HL-60/S4 treated with retinoic acid at 250 ng/mL for 4 days and 3 days (cell line): ENCODE measurements around the gene GRAMD1A.
"Not testable (repeated sequence)": the region's sequence is repeated elsewhere in the genome, so short reads cannot be mapped to it uniquely, and the experiment has no call there.

Experiments
- in situ Hi-C: fragments of 300-500 bp; cut with MboI; formaldehyde crosslinking; loops from 2 replicates; pipeline ENCODE4 v1.7.0; 2022; ENCODE audit warnings: low sequenced_read_pairs

Gene GRAMD1A

GRCh38 chr19:34975056-34975455 lies 25.1 kb upstream of the GRAMD1A start:
- in situ Hi-C loops, result loop anchor here (10.0 kb wide), 1 partner anchor 150 kb away; no protein-coding TSS in a partner anchor

- in situ Hi-C loops, result loop anchor here (10.0 kb wide), 1 partner anchor 148 kb away; no protein-coding TSS in a partner anchor
Measured at GRCh38 chr19:34976611-34977010, 23.5 kb upstream of the GRAMD1A start.

- in situ Hi-C loops, result loop anchor here (10.0 kb wide), 1 partner anchor 145 kb away; no protein-coding TSS in a partner anchor
Measured at GRCh38 chr19:34979819-34980640, 20.1 kb upstream of the GRAMD1A start.

GRCh38 chr19:34982275-34982674 lies 17.8 kb upstream of the GRAMD1A start:
- in situ Hi-C loops, result no loop called here

- in situ Hi-C loops, result no loop called here
Measured at GRCh38 chr19:34983786-34984185, 16.3 kb upstream of the GRAMD1A start.

GRCh38 chr19:34984287-34984686 lies 15.8 kb upstream of the GRAMD1A start:
- in situ Hi-C loops, result no loop called here

- in situ Hi-C loops, result no loop called here
Measured at GRCh38 chr19:34985249-34986022, 14.7 kb upstream of the GRAMD1A start.

GRCh38 chr19:34988119-34988518 lies 12.0 kb upstream of the GRAMD1A start:
- in situ Hi-C loops, result no loop called here

- in situ Hi-C loops, result no loop called here
Measured at GRCh38 chr19:34989298-34989697, 10.8 kb upstream of the GRAMD1A start.

- in situ Hi-C loops, result no loop called here
Measured at GRCh38 chr19:34990578-34991192, 9.4 kb upstream of the GRAMD1A start.

- in situ Hi-C loops, result no loop called here
Measured at GRCh38 chr19:34991542-34992333, 8.4 kb upstream of the GRAMD1A start.

- in situ Hi-C loops, result not testable (repeated sequence)
Measured at GRCh38 chr19:34992582-34992981, 7.5 kb upstream of the GRAMD1A start.

GRCh38 chr19:34994286-34994642 lies 5.9 kb upstream of the GRAMD1A start:
- in situ Hi-C loops, result no loop called here

- in situ Hi-C loops, result no loop called here
Measured at GRCh38 chr19:34994643-34995541, 5.2 kb upstream of the GRAMD1A start.

- in situ Hi-C loops, result no loop called here
Measured at GRCh38 chr19:34995551-34995950, 4.6 kb upstream of the GRAMD1A start.

GRCh38 chr19:34997071-34997617 lies 3.0 kb upstream of the GRAMD1A start:
- in situ Hi-C loops, result no loop called here

- in situ Hi-C loops, result not testable (repeated sequence)
Measured at GRCh38 chr19:34998224-34998623, 1.9 kb upstream of the GRAMD1A start.

- in situ Hi-C loops, result no loop called here
Measured at GRCh38 chr19:34998777-34999497, 1.2 kb upstream of the GRAMD1A start.

- in situ Hi-C loops, result no loop called here
Measured at GRCh38 chr19:35000338-35000646, 169 bp downstream of the GRAMD1A start.
